NCI-H446 treated with DMSO at 0.1 percent for 48 hours (cell line): ENCODE results near the gene TEC.

Source experiments
- DNase-seq: peaks from one replicate; lab custom pipeline; 2025; lab: John Stamatoyannopoulos, UW

TEC gene

DNA sequence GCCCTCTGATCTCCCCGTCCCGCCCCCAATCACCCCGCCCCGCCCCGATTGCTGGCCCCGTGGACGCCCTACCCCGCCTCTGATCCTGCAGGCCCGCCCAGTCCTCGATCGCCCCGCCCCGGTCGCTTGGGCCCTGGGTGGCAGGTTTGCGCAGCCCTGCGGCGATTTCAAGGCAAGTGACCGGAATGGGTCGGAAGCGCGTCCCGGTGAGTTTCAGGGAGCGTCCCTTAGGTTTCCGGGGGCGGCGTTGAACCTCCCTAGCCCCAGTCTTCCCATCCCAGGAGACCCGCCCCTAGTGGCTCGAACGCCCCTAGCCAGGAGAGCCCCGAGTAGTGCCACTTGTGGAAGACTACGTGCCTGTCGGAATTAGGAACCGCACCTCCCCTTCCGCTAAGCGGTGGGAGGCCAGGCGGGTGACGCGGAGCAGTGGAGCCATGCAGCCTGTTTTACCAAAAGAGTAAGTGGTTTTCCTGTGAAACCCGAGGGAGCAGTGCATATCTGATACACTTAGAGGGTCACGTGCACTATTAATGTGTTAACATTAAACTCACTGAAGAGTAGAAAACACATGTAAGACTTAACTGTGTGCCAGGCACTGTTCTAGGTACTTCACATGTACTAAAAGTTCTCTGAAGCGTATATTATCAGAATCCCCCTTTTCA is 354 bp upstream of the TEC start:
- no peak for DNase-seq

- DNase-seq: no peak
Measured at GRCh38 chr4:48267574-48267973, 2.1 kb downstream of the TEC start.

DNA sequence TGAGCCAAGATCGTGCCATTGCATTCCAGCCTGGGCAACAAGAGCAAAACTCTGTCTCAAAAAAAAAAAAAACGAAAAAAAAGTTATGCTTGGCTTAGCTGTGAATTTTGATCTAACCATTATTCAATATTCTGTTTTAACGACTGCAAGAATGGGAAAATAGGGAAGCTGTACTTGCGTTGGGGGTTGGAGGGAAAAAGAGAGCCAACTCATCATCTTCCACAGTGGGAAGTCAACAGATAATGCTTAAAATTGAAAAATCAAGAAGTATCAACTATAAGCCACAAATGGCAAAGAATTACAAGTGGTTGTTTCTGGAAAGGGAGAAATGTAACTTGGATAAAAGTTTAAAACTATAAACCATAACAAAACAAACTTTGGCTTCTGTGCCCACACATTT is 2.9 kb downstream of the TEC start:
- DNase-seq: no peak

- DNase-seq: no peak
Measured at GRCh38 chr4:48262926-48263325, 6.7 kb downstream of the TEC start.

DNA sequence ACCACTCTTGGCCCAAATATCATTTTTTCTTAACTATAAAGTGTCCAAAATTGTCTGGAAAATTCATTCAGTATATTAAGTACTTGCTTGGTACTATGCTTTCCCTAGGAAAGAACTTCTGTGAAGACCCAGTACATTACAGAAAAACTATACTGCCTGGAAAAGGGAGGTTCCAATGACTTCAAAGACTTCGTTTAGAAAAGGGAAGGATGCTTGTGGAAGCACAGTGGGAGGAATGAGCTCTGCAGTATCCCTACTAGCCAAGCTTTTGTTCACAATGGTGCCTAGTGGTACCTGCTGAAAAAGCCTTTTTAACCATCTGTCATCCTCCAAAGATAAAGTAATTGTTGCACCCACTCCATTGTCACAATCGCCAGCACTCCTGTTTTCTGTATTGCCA is 7.2 kb downstream of the TEC start:
- DNase-seq: no peak

- no peak for DNase-seq
Measured at GRCh38 chr4:48261281-48261680, 8.4 kb downstream of the TEC start.

- no peak for DNase-seq
Measured at GRCh38 chr4:48259748-48260147, 9.9 kb downstream of the TEC start.

GRCh38 chr4:48258845-48259397 is 10.7 kb downstream of the TEC start:
- no peak for DNase-seq

- no peak for DNase-seq
Measured at GRCh38 chr4:48255959-48256342, 13.7 kb downstream of the TEC start.

DNA sequence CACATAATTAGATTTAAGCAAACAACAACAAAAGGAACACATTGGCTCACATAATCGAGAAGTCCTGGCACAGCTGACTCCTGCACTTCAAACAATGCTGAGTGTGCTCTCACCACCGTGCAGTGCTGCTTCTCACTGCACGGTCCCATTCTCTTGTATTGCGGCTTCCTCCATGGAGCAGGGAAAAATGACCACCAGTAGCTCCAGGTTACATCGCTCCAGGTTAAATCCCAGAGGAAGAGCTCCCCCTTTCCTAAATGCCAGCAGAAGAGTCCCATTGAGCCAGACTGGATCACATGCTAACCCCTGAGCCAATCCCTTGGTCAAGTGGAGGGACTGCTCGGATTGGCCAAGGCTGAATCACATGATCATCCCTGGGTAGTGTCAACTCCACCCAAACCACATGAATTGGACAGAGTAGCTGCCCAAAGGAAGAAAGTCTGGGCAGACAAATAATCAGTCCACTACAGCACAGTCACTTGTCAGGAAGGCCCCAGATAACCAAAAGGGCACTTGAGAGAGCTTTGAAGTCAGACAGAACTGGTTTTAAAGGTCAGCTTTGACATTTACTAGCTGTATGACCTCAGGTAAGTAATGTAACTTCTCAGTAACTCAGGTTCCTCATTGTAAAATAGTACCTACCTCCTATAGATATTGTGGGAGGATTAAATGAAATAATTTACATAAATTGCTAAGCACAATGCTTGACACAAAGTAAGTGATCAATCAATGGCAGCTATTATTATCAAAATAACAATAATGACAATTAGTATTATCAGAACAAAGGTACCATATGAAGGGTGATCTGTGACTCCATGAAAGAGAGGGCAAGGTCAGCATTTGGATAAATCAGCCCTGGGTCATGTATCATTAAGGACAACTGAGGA is 14.3 kb downstream of the TEC start:
- no peak for DNase-seq

DNA sequence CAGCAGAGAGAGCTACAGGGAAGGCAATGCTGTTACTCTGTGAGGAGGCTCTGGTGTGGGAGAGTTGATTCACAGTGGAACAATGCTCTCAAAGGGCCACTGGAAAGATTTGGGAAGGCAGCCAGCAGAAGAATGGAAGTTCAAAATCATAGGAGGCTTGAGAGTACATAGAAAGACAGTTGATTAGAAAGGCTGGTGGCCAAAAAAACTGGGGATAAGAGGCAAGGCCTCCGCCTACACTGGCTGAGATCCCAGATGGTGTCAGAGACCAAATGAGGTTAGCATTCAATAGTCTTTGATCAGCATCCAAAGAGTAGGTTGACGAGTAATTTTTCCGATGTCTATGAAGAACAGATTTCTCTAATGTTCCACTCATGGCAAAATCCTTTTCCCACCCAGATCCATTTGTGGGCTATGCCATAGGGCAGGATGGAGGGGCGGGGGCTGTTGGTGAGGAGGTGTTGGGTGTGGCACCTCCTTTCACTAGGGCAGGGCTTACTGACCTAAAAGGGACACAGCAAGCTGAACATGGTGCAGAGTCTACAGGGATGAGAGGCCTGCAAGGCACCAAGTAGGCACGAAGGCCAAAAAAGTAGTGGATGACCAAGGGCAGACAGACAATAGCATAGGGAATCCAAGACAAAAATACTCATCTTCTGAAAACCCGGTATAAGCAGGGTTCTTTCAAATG is 15.1 kb downstream of the TEC start:
- DNase-seq: peak; percentile 75

DNA sequence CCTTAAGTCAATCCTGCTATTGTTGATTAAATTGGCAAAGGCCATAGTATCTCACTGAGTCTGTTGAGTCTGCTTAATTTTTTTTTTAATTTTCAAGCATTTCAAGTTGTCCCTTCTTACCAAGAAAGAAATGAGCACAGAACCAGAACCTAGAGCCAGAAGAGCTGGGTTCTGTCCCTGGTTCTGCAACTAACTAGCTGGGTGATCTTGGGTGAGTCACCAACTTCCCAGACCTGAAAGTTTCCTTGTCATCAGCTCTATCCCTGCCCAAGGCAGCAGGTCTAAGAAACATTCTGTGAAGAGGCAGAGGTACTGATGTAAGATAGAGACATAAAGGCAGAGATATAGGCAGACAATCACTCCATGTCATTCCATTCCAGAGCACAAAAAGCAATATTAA is 17.3 kb downstream of the TEC start:
- DNase-seq: no peak

DNA sequence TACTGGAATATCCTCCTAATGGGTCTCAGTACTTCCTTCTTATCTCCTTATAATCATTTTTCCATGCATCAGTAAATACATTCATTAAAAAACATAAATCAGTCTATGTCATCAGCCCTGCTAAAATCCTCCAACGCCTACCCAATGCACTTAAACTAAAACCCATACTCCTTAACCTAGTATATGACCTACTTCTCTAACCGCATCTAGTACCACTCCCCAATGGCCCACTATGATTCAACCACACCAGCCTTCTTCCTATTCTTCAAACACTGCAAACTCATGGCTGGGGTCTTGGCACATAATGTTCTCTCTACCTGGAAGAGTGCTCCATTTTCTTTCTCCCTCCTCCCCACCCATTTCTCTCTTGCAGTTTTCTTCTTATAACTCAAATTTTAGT is 18.7 kb downstream of the TEC start:
- DNase-seq: no peak

DNA sequence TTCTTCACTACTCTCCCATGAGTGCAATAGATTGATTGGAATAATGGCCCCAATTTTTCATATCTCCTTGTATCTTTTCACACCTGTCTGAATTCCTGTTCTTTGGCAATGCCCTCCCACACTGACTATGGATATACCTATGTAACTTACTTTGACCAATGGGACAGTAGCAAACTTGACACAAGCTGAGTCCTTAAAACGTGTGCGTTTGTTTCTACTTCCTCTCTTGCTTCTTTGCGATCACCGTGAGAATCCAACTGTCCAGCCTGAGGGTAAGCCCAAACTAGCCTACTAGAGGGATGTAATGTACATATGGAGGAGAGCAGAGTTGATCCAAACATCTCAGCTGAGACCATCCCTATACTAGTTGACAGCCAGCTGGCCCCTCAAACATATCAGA is 19.3 kb downstream of the TEC start:
- DNase-seq: no peak

GRCh38 chr4:48249378-48249777 is 20.3 kb downstream of the TEC start:
- no peak for DNase-seq

DNA sequence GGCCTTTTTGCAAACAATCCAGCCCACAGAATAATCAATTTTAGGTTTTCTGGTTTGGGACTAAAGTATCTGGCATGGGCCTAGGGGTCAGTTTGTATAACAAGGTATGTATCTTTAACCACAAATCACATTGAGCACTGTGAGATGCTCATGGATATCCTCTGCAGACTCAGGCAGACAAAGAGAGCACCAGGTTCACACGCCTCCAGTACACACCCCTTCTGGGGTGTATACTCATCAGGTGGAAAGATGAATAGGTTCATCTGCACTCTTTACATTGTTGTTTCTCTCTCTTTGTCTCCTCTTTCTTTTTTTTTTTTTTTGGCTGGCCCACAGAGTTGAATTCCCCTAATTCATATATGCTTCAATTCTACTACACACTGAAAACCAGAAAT is 21.1 kb downstream of the TEC start:
- no peak for DNase-seq

- no peak for DNase-seq
Measured at GRCh38 chr4:48247878-48248558, 21.6 kb downstream of the TEC start.

DNA sequence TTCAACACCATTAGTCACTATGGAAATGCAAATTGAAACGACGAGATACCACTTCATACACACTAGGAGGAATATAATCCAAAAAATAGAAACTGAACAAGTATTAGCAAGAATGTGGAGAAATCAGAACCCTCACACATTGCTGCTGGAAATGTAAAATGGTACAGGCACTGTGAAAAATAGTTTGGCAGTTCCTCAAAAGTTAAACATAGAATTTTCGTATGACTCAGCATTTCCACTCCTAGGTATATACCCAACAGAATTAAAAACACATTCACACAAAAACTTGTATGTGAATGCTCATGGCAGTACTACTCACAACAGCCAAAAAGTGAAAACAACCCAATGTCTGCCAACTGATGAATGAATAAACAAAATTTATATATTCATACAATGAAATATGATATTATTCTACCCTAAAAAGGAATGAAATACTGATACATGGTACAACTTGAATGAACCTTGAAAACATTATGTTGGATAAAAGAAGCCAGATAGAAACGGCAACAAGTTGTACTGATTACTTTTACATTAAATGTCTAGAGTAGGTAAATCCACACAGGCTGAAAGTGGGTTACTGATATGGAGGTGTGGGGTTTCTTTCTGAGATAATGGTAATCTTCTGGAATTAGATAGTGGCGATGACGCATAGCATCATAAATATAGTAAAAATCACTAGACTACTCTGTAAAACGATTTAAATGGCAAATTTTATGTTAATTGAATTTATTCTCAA is 22.3 kb downstream of the TEC start:
- no peak for DNase-seq

- no peak for DNase-seq
Measured at GRCh38 chr4:48244665-48245064, 25.0 kb downstream of the TEC start.

- DNase-seq: no peak
Measured at GRCh38 chr4:48243887-48244286, 25.8 kb downstream of the TEC start.

- DNase-seq: no peak
Measured at GRCh38 chr4:48243429-48243828, 26.2 kb downstream of the TEC start.
